ENCODE results near the gene CNMD. TPM values are rescaled to one million over a fixed set of nuclear protein-coding genes. Genes with fewer than 3 reads are reported as not detected.

The CNMD gene
- total RNA-seq, 1 donor from 2014 or later: not detected

DNA sequence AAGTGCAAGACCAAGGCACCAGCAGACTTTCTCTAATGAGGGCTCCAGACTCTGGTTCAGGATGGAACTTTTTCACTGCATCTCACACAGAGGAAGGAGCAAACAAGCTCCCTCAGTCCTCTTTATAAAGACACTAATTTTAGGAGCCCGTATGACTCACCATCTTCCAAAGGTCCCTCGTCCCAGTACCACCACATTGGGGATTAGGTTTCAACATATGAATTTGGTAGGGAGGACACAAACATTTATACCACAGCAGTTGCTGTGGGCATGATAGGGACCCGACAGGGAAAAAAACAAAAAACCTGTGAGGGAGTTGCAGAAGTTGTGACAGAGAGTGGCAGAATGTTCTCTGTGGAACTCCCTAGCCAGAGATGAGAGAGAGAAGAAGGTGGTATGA is 6.5 kb upstream of the CNMD start:
- no peaks in the 10 kb centered on the region for H3K27me3 Mint-ChIP-seq (ENCODE audit: unreplicated experiment)
- DNase-seq (ENCODE audit: extremely low spot score, unreplicated experiment): no peak
- no peak overlapping the region for H3K27ac Mint-ChIP-seq (ENCODE audit: unreplicated experiment)
- no peaks in the 10 kb centered on the region for H3K9me3 Mint-ChIP-seq (ENCODE audit: unreplicated experiment)
- H3K36me3 Mint-ChIP-seq (ENCODE audit: unreplicated experiment): no peaks in the 10 kb centered on the region
- no peak overlapping the region for H3K4me3 Mint-ChIP-seq (ENCODE audit: unreplicated experiment)
- no peaks in the 10 kb centered on the region for H3K4me1 Mint-ChIP-seq (ENCODE audit: unreplicated experiment)
- TF ChIP-seq CTCF (IDR thresholded peaks at IDR 0.05): no peak

- Mint-ChIP-seq H3K27me3 (ENCODE audit: unreplicated experiment) (no peaks in the 10 kb centered on the region), H3K9me3 (ENCODE audit: unreplicated experiment) (no peaks in the 10 kb centered on the region), H3K4me3 (ENCODE audit: unreplicated experiment) (no peak overlapping the region), H3K36me3 (ENCODE audit: unreplicated experiment) (no peaks in the 10 kb centered on the region), H3K27ac (ENCODE audit: unreplicated experiment) (no peak overlapping the region), H3K4me1 (ENCODE audit: unreplicated experiment) (no peaks in the 10 kb centered on the region)
- no peak for TF ChIP-seq CTCF (IDR thresholded peaks at IDR 0.05)
- DNase-seq (ENCODE audit: extremely low spot score, unreplicated experiment): no peak
Measured at GRCh38 chr13:52744842-52745375, 5.3 kb upstream of the CNMD start.

GRCh38 chr13:52743988-52744387 is 4.4 kb upstream of the CNMD start:
- Mint-ChIP-seq H3K9me3 (ENCODE audit: unreplicated experiment) (no peaks in the 10 kb centered on the region), H3K4me3 (ENCODE audit: unreplicated experiment) (no peak overlapping the region), H3K27me3 (ENCODE audit: unreplicated experiment) (no peaks in the 10 kb centered on the region), H3K4me1 (ENCODE audit: unreplicated experiment) (no peaks in the 10 kb centered on the region), H3K27ac (ENCODE audit: unreplicated experiment) (no peak overlapping the region), H3K36me3 (ENCODE audit: unreplicated experiment) (no peaks in the 10 kb centered on the region)
- no peak for DNase-seq (ENCODE audit: extremely low spot score, unreplicated experiment)
- TF ChIP-seq CTCF (IDR thresholded peaks at IDR 0.05): no peak

- H3K27ac Mint-ChIP-seq (ENCODE audit: unreplicated experiment): no peak overlapping the region
- no peaks in the 10 kb centered on the region for H3K27me3 Mint-ChIP-seq (ENCODE audit: unreplicated experiment)
- H3K36me3 Mint-ChIP-seq (ENCODE audit: unreplicated experiment): no peaks in the 10 kb centered on the region
- H3K9me3 Mint-ChIP-seq (ENCODE audit: unreplicated experiment): no peaks in the 10 kb centered on the region
- DNase-seq (ENCODE audit: extremely low spot score, unreplicated experiment): no peak
- no peak overlapping the region for H3K4me3 Mint-ChIP-seq (ENCODE audit: unreplicated experiment)
- no peak for TF ChIP-seq CTCF (IDR thresholded peaks at IDR 0.05)
- no peaks in the 10 kb centered on the region for H3K4me1 Mint-ChIP-seq (ENCODE audit: unreplicated experiment)
Measured at GRCh38 chr13:52743569-52743968, 3.9 kb upstream of the CNMD start.

DNA sequence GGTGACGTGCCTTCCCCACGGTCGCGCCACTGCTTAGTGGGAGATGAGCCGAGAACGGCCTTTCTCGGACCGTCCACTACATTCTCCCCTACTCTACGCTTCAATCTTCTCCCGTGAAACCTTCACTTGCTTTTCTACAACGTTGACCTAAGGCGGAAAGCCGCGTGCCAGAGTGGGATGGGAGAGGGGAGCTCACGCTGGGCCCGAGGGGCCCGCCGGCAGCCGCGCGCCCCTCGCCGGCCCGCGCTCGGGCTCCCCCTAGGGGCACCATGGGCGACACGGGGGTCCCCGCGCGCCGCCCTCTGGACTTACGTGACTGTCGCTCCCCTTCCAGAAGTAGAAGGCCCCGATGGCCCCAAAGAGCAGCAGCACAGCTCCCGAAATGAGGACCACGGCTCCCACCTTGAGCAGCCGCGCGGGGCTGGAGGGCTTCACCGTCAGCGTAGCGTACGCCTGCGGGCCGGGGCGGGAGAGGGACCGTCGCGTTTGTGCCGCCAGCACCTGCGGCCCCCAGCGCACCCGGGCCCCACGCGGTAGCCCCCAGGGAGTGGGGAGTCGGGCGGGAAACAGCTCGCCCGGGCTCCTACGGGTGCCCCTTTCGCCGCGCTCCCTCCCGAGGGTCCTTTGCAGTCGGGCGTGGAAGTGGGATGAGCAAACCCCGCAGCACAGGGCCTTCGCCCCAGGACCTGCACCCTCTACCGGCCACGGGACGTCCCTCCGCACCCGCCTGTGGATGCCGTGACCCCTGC is 727 bp downstream of the CNMD start:
- Mint-ChIP-seq H3K9me3 (ENCODE audit: unreplicated experiment) (no peaks in the 10 kb centered on the region), H3K4me1 (ENCODE audit: unreplicated experiment) (no peaks in the 10 kb centered on the region), H3K4me3 (ENCODE audit: unreplicated experiment) (no peak overlapping the region), H3K36me3 (ENCODE audit: unreplicated experiment) (no peaks in the 10 kb centered on the region), H3K27me3 (ENCODE audit: unreplicated experiment) (peaks cover 11% of the 10 kb centered on the region), H3K27ac (ENCODE audit: unreplicated experiment) (no peak overlapping the region)
- TF ChIP-seq CTCF (IDR thresholded peaks at IDR 0.05): no peak
- no peak for DNase-seq (ENCODE audit: extremely low spot score, unreplicated experiment)

All from osteocyte (in vitro differentiated cells).